Fibroblast of peridontal ligament (primary cell): ENCODE data around the gene CTNNB1.
"Not testable (repeated sequence)": the region's sequence is repeated elsewhere in the genome, so short reads cannot be mapped to it uniquely, and the experiment has no call there.

Experiments used
- DNase-seq: peaks from one replicate; pipeline ENCODE4 v3.0.0-alpha.2; 2010; ENCODE audit errors: extremely low read depth

CTNNB1 gene

DNA sequence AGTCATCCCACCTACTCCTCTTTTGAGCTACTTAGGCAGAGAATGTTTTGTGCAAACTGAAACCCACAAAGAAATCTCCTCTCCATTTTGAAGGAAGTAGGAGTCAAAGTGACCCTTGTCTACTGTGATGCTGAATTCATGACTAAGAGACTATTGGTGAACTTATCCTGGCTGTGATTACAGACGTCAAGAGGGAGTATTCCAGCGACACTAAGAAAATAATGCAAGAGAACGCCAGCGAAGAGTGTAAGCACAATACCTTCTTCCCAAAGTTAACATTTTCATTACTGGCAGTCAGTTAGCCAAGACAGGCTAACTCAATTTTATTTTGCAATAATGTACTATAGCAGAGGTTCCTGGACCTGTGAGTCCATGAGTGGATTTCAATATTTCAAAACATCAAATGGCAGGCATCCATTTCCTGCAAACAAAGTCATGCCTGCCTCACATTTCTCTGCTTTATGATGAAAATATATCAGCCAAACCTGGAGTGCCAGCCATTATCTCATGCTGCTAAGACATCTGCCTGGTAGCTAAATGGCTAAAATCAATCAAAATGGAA is 59.0 kb downstream of the CTNNB1 start:
- DNase-seq, result peak; percentile 59

DNA sequence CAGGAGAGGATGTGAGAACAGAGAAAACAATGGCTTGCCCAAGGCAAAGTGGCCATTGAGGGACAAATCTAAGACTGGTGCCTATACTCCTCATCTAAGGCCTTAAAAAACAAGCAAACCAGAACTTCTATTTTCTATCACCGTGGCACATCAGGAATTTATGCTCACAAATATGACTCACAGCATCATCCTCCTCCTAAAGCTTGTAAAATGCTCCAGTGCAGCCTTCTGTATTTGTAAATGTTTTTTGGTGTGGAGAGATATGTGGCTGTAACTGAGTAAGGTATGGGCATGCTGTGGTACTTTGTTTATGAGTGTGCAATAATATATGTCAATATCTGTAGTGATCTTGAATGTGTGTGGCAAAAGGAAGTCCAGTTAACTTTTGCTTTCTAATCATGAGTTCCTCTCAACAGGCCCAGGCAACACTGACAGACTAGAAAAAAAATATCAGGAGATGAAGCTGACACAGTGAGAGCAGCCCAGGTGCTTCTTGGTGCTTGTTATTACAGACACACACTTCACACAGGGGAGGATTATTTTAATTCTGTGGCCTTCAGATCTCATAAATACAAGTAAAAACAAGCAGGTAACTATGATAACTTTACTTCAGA is 60.3 kb downstream of the CTNNB1 start:
- peak; percentile 32 for DNase-seq

DNA sequence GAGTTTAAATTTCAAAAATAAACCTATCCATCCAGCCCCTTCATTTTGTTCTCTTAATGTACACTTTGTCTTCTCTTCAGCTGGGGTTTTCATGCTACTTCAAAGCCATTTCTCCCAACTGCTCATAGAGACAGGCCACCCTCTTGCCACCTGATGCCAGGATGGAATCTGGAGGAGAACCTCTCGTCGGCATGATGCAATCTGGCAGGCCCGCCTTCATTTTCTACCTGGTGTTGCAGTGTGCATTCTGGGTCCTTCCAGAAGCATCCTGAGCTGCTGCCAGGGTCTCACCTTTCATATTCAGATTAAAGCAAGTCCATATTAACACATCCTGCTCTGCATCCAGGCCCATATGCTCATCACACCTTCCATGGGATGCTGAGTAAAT is 60.8 kb downstream of the CTNNB1 start:
- DNase-seq, result no peak

DNA sequence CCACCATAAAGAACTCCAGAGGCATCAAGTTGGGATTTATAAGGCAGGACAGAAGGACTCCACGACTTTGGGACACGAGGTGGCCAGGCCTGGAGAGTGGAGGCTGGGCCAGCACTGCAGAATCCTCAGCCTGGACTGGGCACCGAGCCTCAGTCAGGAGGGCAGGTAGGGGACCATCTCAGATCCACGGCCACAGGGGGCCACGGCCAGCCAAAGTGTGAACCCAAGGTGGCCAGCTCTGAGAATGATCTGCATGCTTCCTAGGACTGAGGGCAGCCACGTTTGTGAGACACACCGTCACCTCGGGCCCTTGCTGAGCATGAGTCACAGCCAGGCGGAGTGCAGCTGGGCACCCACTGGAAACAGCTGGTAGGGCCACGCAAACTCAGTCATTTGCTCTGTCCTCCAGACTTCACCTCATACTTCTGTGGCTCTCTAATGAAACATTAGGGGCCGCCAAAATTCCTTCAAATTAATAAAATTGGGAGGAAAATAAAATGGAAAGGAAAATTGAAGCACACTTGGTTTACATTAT is 65.8 kb downstream of the CTNNB1 start:
- DNase-seq, result no peak

DNA sequence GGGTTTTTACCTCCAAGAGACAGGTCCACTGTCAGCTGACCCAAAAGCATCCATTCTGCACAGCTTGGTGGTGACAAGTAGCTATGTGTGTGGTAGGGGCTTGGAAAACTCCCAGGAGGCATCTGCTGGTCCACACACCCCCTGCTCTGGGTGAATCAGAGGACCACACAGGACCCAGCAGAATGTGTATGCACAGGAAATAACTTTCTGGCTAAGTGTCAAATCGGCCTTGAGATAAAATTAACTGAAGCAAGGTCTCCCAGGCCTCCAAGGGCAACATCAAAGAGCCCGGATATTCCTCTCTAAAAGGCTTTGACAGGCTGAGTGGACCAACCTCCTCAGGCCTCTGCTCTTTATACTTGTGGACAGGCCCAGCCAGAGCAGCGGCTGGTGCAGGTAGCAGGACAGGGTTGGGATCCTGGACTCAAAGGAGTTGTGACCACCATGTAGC is 66.5 kb downstream of the CTNNB1 start:
- peak; percentile 29 for DNase-seq

DNA sequence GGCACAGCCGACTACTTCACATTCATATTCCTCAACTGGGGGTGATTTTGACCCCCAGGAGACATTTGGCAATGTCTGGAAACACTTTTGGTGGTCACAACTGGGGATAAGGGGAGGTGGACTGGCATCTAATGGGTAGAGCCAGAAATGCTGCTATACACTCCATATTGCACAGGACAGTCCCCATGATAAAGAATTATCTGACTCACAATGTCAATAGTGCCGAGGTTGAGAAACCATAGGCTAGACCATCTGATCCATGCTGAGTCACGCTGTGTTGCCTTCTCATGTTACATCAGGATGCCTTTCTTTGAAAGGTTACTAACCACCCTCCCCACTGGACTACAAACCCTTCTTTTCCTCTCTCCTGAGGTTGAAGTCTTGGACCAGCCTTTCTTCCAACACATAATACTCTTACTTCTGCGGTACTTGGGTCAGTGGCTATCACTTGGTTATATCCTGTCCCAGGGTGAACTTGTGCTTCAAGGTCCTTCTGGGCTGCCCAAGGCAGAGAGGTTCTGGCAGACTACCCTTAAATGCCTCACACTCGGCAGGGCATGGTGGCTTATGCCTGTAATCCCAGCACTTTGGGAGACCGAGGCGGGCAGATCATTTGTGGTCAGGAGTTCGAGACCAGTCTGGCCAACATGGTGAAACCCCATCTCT is 68.8 kb downstream of the CTNNB1 start:
- DNase-seq, result peak; percentile 96

DNA sequence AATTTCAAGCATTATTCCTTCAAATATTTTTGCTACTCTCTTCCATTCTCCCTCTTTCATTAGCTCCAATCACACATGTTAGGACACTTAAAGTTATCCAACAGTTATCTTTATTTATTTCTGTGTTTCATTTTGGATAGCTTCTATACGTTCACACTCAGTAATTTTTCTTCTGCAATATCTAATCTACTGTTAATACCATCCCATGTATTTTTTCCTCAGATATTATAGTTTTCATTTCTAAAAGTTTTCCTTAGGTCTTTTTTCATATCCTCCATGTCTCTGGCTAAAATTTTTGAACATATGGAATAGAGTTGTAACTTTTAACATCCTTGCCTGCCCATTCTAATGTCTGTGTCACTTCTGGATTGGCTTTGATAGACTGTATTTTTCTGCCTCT is 73.4 kb downstream of the CTNNB1 start:
- no peak for DNase-seq

DNA sequence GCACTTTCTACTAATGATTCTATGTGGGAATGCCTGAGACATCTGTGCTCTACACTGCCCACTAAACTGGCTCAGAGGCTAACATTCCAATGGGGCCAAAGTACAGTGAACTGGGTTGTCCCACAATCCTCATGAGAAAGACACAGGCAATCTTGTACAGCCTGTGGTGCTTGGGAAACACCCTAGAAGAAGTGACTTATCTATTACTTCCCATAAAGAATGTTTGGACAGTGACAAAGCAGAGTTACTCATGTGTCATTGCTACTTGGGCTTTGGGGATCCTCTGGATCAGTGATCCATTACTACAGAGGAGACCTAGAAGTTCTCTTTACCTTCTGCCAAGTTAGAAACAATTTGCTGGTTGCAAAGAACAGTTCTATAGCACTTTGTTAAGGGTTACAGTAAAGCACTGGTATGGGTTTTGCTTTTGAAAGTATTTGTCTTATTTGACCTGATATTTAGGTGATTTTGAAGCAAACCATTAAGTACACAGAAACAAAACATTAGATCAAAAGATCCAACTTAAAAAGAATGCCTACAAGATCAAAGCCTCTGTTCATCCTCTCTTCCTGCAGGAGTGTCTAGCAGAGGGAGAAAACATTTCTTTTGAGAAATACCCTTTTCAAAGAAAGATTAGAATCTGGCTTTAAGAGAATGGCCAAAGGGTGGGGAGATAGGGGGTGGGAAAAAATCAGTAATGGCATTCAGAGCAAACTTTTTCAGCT is 75.8 kb downstream of the CTNNB1 start:
- DNase-seq, result peak; percentile 70

DNA sequence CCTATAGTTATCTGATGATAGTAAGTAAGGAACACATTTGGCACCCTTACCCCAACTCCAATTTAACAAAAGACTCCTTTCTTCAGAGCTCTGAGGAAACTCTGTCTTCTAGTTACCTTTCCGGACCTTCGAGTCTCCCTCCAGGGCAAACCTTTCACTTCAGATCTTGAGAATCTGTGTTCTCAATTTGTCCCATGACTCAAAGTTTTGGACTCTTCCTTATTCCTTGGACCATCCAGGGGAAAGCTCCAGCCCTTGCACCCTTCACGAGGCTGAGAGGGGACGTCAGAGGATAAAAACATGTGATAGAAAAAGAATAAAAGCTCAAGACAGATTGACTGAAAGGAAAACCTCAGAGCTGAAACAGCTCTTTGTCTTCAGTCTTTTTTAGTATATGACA is 76.9 kb downstream of the CTNNB1 start:
- no peak for DNase-seq

DNA sequence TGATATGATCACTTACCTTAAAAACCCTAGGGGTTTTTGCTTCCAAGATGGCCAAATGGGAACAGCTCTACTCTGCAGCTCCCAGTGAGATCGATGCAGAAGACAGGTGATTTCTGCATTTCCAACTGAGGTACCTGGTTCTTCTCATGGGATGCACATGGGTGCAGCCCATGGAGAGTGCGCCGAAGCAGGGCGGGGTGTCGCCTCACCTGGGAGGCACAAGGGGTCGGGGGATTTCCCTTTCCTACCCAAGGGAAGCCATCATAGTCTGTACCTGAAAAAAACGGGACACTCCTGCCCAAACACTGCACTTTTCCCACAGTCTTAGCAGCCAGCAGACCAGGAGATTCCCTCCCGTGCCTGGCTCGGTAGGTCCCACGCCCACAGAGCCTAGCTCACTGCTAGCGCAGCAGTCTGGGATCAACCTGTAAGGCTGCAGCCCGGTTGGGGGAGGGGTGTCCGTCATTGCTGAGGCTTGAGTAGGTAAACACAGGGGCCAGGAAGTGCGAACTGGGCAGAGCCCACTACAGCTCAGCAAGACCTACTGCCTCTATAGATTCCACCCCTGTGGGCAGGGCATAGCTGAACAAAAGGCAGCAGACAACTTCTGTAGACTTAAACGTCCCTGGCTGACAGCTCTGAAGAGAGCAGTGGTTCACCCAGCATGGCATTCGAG is 78.6 kb downstream of the CTNNB1 start:
- no peak for DNase-seq

DNA sequence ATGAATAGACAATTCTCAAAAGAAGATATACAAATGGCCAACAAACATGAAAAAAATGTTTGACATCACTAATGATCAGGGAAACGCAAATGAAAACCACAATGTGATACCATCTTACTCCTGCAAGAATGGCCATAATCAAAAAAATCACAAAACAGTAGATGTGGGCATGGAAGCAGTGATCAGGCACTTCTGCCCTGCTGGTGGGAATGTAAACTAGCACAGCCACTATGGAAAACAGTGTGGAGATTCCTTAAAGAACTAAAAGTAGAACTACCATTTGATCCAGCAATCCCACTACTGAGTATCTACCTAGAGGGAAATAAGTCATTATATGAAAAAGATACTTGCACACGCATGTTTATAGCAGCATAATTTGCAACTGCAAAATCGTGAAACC is 85.6 kb downstream of the CTNNB1 start:
- not testable (repeated sequence) for DNase-seq

DNA sequence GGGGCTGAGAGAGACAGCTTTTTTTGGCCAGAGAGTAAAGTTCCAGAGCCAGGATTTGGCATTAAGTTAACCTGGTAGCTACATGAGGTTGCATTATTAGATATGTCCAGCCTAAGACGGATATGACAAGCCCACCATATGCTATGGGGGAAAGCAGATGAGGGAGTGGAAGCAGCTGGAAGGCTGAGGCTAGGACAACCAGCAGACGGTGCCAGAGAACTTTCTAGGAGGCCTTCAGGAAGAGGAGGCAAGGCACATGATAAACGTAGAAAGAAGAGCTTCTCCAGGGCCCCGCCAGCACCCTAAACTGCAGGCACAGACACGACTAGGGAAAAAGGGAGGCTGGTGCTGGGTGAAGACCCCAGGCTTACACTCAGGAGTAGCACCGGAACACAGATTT is 87.0 kb downstream of the CTNNB1 start:
- DNase-seq, result no peak

DNA sequence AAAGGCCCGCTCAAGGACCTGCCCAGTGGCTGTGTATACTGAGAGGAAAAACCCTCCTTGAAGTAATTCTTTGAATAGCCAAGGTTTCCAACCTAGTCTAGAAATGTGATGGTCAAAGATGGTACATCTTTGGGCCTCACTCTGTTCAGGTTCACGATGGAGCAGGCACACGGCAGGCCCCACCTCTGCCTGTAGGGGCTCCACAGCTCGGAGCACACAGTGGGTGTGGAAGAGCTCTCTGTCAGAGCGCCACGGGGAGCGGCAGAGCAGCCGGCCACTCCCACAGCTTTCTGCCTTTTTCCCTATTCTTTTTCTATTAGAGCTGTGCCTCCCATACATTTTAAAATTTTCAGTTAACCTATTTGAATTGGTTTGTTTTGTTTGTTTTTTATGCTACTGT is 89.5 kb downstream of the CTNNB1 start:
- DNase-seq, result no peak
